Measurements from ENCODE around the gene SH2D3A.
A peak's percentile ranks its signal among the peaks of the same experiment; 100 is the strongest.
"Not testable (repeated sequence)": the region's sequence is repeated elsewhere in the genome, so short reads cannot be mapped to it uniquely, and the experiment has no call there.

SH2D3A gene

DNA sequence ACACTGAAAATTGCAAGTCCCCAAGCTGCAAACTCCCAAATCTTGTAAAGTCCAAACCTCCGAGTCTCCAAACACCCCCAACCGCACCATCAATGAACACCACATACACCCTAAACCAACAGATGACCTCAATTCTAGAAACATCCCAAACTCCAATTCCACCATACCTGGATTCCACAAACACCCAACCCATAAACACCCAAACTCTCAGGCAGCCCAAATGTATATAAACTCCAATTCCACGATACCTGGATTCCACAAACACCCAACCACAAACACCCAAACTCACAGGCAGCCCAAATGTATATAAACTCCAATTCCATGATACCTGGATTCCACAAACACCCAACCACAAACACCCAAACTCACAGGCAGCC, 47.3 kb downstream of the SH2D3A start:
- DNase-seq (ENCODE audit: low read depth): no peak

DNA sequence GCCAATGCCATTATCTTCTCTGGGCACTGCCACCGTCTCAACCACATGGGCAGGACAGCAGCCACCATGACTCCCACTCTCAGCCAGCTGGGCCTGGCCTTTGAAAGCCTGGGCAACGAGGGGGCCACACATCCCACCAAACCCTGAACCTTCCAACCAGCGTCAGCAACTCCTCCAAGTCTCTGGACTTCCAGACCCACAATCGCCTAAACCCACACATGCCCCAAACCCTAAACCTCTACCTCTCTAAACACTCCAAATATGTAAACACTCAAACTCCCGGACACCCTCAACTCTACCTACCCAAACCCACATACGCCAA, 47.7 kb downstream of the SH2D3A start:
- DNase-seq (ENCODE audit: low read depth): no peak

- DNase-seq (ENCODE audit: low read depth): peak; percentile 56
Observed at GRCh38 chr19:6718741-6719539, 48.3 kb downstream of the SH2D3A start.

DNA sequence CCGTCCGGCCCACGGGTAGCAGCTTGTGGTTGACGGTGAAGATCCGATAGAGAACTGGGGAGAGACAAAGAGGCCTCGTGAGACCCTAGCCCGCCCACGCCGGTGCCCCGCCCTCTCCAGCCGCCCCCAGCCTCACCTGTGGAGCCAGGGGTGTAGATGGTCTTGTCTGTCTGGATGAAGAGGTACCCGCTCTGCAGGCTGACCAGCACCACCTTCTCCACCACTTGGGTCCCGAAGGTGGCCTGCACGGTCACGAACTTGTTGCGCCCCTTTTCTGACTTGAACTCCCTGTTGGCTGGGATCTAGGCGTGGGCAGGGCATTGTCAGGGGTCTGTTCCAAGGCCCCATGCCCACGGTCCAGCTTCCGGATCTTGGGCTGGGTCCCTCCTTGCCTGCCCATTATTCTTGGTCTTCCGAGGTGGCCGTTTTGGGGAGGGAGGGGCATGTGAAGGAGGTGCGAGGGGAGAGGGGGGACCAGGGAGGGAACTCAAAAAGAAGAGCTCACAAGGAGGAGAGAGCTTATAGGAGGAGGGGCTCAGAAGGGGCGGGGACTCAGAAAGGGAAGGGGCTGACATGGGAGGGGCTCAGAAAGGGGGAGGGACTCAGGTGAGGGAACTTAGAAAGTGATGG, 49.0 kb downstream of the SH2D3A start:
- no peak for DNase-seq (ENCODE audit: low read depth)

DNA sequence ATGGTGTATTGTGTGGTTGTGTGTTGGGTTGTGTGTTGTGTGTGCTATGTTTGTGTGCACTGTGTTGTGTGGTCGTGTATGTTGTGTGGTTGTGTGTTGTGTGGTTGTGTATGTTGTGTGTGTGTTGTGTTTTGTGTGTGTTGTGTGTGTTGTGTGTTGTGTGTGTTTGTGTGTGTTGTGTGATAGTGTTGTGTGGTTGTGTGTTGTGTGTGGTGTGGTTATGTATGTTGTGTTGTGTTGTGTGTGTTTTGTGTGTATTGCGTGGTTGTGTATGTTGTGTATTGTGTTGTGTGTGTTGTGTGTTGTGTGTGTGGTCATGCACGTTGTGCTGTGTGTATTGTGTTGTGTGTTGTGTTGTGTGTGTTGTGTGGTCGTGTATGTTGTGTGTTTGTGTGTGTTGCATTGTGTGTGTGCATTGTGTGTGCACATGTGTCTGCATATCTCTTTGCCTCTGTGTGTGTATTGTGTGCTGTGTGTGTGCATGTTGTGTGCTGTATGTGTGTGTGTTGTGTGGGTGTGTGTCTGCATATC, 49.7 kb downstream of the SH2D3A start:
- no peak for DNase-seq (ENCODE audit: low read depth)

GRCh38 chr19:6717036-6717435, 50.2 kb downstream of the SH2D3A start:
- peak; percentile 22 for DNase-seq (ENCODE audit: low read depth)

DNA sequence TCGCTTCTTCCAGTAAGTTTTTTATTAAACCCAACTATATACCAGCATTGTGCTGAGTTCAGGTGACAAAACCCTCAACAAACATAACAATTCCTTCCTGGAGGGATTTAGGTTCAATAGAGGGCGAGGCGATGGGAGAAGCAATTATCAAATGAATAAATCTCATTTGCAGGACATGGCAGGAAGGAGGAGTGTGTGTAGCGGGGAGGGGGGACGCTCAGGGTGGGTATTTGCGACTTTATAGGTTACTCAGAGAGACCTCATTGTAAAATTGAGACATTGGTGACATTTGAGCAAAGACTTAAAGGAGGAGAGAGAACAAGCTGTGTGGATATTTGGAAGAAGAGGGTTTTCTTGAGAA, 50.6 kb downstream of the SH2D3A start:
- no peak for DNase-seq (ENCODE audit: low read depth)

DNA sequence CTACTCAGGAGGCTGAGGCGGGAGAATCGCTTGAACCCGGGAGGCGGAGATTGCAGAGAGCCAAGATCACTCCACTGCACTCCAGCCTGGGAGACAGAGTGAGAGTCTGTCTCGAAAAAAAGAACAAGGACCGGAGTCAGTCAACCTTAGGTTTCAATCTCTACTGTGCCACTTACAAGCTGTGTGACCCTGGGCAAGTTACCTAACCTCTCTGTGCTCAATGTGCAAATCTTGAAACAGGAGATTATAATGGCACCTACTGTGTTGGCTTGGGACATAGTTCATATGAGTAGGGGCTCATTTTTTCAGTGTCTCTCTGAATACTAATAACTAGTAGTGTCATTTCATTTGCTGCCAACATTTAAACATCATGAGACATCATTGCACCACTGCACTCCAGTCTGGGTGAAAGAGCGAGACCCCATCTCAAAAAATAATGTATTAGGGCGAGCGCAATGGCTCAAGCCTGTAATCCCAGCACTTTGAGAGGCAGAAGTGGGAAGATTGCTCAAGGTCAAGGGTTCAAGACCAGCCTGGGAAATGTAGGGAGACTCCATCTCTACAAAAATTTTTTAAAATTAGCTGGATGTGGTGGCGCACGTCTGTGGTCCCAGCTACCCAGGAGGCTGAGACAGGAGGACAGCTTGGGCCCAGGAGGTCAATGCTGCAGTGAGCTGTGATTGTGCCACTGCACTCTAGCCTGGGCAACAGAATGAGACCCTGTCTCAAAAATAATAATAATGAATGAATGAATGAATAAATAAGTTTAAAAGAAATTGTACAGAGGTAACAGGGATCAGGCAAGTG, 52.3 kb downstream of the SH2D3A start:
- DNase-seq (ENCODE audit: low read depth): no peak

- no peak for DNase-seq (ENCODE audit: low read depth)
Observed at GRCh38 chr19:6713773-6714692, 53.2 kb downstream of the SH2D3A start.

GRCh38 chr19:6712692-6713670, 54.3 kb downstream of the SH2D3A start:
- DNase-seq (ENCODE audit: low read depth): no peak

- no peak for DNase-seq (ENCODE audit: low read depth)
Observed at GRCh38 chr19:6712231-6712630, 55.0 kb downstream of the SH2D3A start.

GRCh38 chr19:6711605-6712004, 55.6 kb downstream of the SH2D3A start:
- DNase-seq (ENCODE audit: low read depth): no peak

DNA sequence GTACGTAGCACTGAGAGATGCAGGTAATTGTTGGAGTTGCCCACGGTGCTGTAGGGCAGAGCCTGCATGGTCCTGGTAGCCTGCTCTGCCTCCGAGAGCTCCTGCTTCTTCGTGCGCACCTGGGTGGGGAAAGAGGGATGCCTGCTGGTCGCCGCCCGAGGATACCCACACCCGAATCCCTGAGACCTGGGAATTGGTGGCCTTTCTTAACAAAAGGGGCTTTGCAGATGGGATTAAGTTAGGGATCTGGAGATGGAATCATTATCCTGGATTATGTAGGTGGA, 56.2 kb downstream of the SH2D3A start:
- DNase-seq (ENCODE audit: low read depth): no peak

DNA sequence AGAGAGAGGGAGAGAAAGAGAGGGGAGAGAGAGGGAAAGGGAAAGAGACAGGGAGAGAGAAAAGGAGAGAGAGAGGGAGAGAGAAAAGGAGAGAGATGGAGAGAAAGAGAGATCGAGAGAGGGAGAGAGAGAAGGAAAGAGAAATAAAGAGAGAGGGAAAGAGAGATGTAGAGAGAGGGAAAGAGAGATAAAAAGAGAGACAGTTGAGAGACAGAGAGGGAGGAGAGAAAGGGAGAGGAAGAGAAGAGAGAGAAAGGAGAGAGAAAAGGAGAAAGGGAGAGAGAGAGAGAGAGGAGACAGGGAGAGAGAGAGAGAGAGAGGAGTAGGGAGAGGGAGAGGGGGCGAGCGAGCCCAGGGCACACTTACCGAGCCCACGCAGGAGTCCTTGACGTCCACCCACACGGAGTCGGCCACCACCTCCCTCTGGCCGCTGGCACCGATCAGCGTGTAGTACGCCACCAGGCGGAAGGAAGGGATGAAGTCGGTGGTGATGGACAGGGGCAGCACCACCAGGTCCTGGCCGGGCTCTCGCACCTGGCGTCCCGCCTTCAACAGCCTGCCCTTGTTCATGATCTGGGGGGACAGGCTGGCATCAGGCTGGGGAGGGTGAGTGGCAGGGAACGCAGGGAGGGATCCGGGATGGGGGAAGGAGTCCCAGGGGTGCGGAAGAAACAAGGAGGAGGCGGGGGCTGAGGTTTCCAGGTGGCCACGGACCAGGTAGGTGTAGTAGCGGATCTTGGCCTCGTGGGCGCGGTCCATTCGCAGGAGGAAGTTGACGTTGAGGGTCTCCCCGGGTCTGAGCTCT, 56.8 kb downstream of the SH2D3A start:
- no peak for DNase-seq (ENCODE audit: low read depth)

DNA sequence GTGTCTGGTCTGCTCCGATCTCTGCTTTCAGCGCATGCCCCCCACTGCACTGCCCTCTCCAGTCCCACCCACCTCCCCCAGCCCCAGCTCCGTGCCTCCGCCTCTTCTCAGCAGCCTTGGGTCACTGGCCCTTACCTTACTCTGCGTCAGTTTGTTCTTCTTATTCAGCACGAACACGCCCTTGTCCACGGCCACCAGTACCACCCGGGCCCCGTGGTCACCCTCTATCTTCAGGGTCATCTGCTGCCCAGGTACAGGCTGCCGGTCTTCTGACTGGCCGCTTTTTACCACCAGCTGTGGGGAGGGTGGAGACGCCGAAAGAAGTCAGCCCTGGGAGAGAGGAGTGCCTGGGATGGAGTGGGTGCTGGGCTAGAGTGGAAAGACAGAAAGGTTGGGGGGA, 57.7 kb downstream of the SH2D3A start:
- DNase-seq (ENCODE audit: low read depth): no peak

- DNase-seq (ENCODE audit: low read depth): not testable (repeated sequence)
Observed at GRCh38 chr19:6708913-6709312, 58.3 kb downstream of the SH2D3A start.

DNA sequence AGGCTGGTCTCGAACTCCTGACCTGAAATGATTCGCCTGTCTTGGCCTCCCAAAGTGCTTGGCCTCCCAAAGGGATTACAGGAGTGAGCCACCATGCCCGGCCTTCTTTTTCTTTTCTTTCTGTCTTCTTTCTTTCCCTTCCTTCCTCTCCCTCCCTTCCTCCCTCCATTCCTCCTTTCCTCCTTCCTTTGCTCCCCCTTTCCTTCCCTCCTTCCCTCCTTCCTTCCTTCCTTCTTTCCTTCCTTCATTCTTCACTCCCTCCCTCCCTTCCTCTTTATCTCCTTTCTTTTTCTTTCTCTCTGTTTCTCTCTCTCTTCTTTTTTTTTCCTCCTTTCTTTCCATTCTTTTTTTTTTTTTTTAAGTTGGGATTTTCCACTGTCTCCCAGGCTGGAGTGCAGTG, 58.9 kb downstream of the SH2D3A start:
- DNase-seq (ENCODE audit: low read depth): no peak

- no peak for DNase-seq (ENCODE audit: low read depth)
Observed at GRCh38 chr19:6707658-6708018, 59.6 kb downstream of the SH2D3A start.

- DNase-seq (ENCODE audit: low read depth): no peak
Observed at GRCh38 chr19:6707011-6707657, 60.1 kb downstream of the SH2D3A start.

DNA sequence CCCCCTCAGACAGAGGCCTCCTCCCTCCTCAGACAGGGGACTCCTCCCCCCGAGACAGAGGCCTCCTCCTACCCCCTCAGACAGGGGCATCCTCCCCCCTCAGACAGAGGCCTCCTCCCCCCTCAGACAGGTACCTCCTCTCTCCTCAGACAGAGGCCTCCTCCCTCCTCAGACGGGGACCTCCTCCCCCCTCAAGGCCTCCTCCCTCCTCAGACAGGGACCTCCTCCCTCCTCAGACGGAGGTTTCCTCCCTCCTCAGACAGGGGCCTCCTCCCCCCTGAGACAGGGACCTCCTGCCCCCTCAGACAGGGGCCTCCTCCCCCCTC, 60.6 kb downstream of the SH2D3A start:
- DNase-seq (ENCODE audit: low read depth): no peak
